ENCODE data around the gene DNAAF1. TPM values are rescaled to one million over a fixed set of nuclear protein-coding genes. Genes with fewer than 3 reads are reported as not detected.

The DNAAF1 gene
- total and polyA plus RNA-seq, 11 donors: 0.15 to 0.38 (median 0.25) TPM; not detected in 6

DNA sequence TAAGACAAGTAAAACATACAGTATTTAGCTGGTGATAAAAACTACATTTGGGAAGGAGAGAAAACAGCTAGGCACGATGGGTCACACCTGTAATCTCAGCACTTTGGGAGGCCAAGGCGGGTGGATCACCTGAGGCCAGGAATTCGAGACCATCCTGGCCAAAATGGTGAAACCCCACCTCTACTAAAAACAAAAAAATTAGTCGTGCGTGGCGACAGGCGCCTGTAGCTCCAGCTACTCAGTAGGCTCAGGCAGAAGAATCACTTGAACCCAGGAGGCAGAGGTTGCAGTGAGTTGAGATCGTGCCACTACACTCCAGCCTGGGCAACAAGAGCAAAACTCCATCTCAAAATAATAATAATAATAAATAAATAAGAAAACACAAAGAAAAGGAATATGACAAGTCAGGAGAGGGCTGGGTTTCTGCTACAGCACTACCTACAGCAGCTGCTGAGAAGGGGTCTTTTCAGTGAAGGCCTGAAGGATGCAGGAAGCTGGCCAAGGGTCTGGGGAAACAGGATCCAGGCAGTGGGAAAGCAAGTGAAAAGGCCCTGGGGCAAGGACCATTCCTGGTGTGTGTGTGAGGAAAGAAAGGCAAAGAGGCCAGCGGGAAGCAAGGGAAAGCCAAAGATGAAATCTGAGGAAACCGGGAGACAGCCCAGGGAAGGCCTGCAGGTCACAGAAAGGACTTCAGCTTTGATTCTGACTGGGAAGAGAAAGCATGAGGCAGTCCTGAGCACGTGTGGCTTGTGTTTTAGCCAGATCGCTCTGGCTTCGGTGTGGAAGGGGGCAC, 39.0 kb upstream of the DNAAF1 start:
- intact Hi-C loops (cut with DNase I): no loop called here
- peaks cover 0 to 42% (median 19%) of the 10 kb centered on the region in 9 donors for H3K36me3 ChIP-seq
- H3K4me1 ChIP-seq: peaks cover 0 to 54% (median 23%) of the 10 kb centered on the region in 12 donors
- WGBS, 4 donors: 70 to 80% (median 76%) methylated on average over 13 of the region's 13 CpGs
- peak in 2 of 4 donors; percentile 11 to 30 for ATAC-seq
- DNase-seq: peak in 1 of 5 donors; percentile 22
- H3K27me3 ChIP-seq: no peaks in the 10 kb centered on the region
- no peak for TF ChIP-seq POLR2A (IDR thresholded peaks at IDR 0.05)
- TF ChIP-seq, protein P1, sequence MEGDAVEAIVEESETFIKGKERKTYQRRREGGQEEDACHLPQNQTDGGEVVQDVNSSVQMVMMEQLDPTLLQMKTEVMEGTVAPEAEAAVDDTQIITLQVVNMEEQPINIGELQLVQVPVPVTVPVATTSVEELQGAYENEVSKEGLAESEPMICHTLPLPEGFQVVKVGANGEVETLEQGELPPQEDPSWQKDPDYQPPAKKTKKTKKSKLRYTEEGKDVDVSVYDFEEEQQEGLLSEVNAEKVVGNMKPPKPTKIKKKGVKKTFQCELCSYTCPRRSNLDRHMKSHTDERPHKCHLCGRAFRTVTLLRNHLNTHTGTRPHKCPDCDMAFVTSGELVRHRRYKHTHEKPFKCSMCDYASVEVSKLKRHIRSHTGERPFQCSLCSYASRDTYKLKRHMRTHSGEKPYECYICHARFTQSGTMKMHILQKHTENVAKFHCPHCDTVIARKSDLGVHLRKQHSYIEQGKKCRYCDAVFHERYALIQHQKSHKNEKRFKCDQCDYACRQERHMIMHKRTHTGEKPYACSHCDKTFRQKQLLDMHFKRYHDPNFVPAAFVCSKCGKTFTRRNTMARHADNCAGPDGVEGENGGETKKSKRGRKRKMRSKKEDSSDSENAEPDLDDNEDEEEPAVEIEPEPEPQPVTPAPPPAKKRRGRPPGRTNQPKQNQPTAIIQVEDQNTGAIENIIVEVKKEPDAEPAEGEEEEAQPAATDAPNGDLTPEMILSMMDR (IDR thresholded peaks at IDR 0.05): no peak
- H3K27ac ChIP-seq: peak overlapping the region in 7 of 12 donors; percentile 15 to 72 (median 41)
- H3K4me3 ChIP-seq: no peak overlapping the region
- H3K9me3 ChIP-seq: no peaks in the 10 kb centered on the region

DNA sequence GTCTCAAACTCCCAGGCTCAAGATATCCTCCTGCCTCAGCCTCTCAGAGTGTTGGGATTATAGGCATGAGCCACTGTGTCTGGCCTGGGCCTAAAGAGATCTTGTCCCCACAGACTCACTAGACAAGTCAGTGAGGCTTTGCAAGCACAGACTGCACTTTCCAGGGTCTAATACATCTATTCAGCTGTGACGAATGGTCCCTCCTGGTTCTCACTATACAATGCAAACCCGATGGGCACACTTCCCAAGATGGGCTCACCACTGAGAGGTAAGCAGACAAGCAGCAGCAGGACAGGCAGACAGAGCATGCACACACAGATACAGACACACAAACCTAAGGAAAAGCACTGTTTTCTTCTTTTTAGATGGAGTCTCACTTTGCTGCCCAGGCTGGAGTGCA, 37.2 kb upstream of the DNAAF1 start:
- no peak for TF ChIP-seq POLR2A (IDR thresholded peaks at IDR 0.05)
- TF ChIP-seq, protein P1 (IDR thresholded peaks at IDR 0.05): no peak
- no peaks in the 10 kb centered on the region for H3K9me3 ChIP-seq
- no peak for ATAC-seq
- peak overlapping the region in 3 of 12 donors; percentile 63 to 75 (median 72) for H3K27ac ChIP-seq
- 74 to 87% (median 80%) methylated on average over 2 of the region's 2 CpGs for WGBS, 4 donors
- no peaks in the 10 kb centered on the region for H3K27me3 ChIP-seq
- H3K4me1 ChIP-seq: peaks cover 0 to 57% (median 23%) of the 10 kb centered on the region in 12 donors
- DNase-seq: no peak
- no peak overlapping the region for H3K4me3 ChIP-seq
- intact Hi-C loops (cut with DNase I): no loop called here
- peaks cover 0 to 32% (median 11%) of the 10 kb centered on the region in 9 donors for H3K36me3 ChIP-seq

DNA sequence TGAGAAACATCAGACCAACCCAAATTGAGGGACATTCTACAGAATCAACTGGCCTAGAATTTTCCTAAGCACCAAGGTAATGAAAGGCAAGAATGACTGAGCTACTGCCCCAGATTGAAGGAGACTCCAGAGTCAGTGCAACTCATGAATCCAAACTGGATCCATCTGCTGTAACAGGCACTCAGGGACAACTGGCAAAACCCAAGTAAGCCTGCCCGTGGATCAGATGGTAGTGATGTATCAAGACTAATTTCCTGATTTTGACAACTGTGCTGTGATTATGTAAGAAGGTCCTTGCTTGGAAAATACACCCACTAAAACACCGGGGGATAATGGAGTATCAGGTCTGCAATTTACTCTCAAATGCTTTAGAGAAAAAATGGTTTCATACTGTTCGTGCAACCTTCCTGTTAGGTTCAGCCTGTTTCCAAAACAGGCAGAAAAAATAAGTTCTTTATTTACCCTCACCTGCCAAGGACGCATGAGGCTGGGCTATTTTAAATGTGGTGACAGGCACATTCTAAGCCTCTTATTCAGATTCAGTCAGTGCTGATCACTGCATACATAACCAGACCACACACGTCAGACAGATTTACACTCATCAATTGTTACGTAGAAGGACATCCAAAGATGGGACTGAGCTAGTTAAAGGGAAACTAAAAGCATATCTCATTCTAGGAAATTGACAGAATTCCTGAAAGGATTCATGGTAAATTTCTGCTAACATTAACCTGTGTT, 35.3 kb upstream of the DNAAF1 start:
- 48 to 54% (median 50%) methylated on average over 6 of the region's 6 CpGs for WGBS, 4 donors
- DNase-seq (no peak), ATAC-seq (peak; percentile 65 to 92 (median 90))
- H3K27ac ChIP-seq: peak overlapping the region; percentile 15 to 87 (median 62)
- no peaks in the 10 kb centered on the region for H3K9me3 ChIP-seq
- H3K36me3 ChIP-seq: peaks cover 0 to 32% (median 11%) of the 10 kb centered on the region in 9 donors
- TF ChIP-seq, protein P1 (IDR thresholded peaks at IDR 0.05): no peak
- TF ChIP-seq POLR2A (IDR thresholded peaks at IDR 0.05): no peak
- no peak overlapping the region for H3K4me3 ChIP-seq
- peaks cover 0 to 45% (median 22%) of the 10 kb centered on the region in 12 donors for H3K4me1 ChIP-seq
- intact Hi-C loops (cut with DNase I): no loop called here
- no peaks in the 10 kb centered on the region for H3K27me3 ChIP-seq

DNA sequence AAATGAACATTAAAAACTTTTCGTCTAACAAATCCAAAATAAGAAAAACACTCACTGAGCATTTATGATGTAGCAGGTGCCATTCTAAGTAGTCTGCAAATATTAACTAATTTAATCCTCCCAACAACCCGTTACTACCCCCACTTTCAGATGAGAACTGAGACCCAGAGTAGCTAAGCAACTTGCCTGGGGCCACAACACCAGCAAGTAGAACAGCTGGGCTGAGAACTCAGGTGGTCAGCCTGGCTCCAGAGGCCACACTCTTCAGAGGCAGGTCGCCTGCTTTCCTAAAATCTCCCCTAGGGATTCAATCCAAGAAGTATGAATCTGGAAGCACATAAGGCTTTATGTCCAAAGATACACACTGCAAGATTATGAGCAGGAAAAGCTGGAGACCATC, 34.6 kb upstream of the DNAAF1 start:
- Histone ChIP-seq H3K27ac (peak overlapping the region in 10 of 12 donors; percentile 15 to 87 (median 68)), H3K9me3 (no peaks in the 10 kb centered on the region), H3K27me3 (no peaks in the 10 kb centered on the region), H3K36me3 (peaks cover 0 to 27% (median 11%) of the 10 kb centered on the region in 9 donors), H3K4me1 (peaks cover 0 to 47% (median 28%) of the 10 kb centered on the region in 12 donors), H3K4me3 (no peak overlapping the region)
- no peak for ATAC-seq
- WGBS, 4 donors: 76 to 89% (median 86%) methylated on average over 3 of the region's 3 CpGs
- TF ChIP-seq, protein P1 (IDR thresholded peaks at IDR 0.05): no peak
- TF ChIP-seq POLR2A (IDR thresholded peaks at IDR 0.05): no peak
- intact Hi-C loops (cut with DNase I): no loop called here
- DNase-seq: no peak

Measured in heart left ventricle (tissue), 16 donors.